AG04449 (cell line): ENCODE results near the gene FAM3A.

Experiments used
- CTCF ChIA-PET: fragments of 350-600 bp; formaldehyde crosslinking; extraction: SDS; loops from one replicate; lab custom pipeline; 2021; ENCODE audit warnings: antibody characterized with exemption; lab: Yijun Ruan, JAX
- POLR2A ChIA-PET: fragments of 400-600, 350-600 bp; formaldehyde crosslinking; extraction: SDS; loops from one replicate; lab custom pipeline; 2020; ENCODE audit warnings: antibody characterized with exemption, inconsistent platforms; lab: Yijun Ruan, JAX
- DNase-seq: peaks from one replicate; pipeline ENCODE4 v3.0.0-alpha.2; 2010; ENCODE audit warnings: low read depth, low spot score
- H3K4me3 ChIP-seq: 2 replicates; pipeline ENCODE4 v1.5.1; 2011; ENCODE audit warnings: low read depth, mild to moderate bottlenecking, control low read depth, low read length
- TF ChIP-seq, protein P1 (sequence below): IDR thresholded peaks from one replicate; pipeline ENCODE4 v1.5.1; 2011; ENCODE audit warnings: mild to moderate bottlenecking, moderate library complexity, low read length, control low read depth, inconsistent platforms; ENCODE audit not compliant: insufficient read depth; ENCODE audit errors: missing control alignments

The FAM3A gene

DNA sequence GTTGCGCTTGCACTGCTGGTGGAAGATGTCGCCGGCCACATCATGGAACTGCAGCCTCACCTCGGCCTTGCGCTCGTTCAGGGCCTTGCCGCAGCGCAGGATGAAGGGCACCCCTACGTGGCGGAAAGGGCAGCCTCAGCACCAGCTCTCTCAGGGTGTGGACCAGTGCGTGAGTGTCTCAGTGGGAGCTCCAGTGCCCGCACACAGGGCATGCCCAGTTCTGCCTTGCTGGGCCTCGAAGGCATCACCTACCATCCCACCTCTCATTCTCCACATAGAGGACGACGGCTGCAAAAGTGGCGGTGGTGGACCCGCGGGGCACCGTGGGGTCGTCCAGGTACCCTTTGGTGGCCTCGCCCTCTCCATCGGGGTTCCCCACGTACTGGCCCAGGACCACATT, 16.7 kb upstream of the FAM3A start:
- no peak for DNase-seq
- CTCF ChIA-PET, result interaction anchor here (0.6 to 1.6 kb wide), 6 partner anchors 9 to 224 kb away, joined by 3 to 4 read pairs (median 3); partner anchors contain the start of gene RPL10
- POLR2A ChIA-PET, result interaction anchor here (1.4 kb wide), 1 partner anchor 133 kb away, joined by 5 read pairs; no protein-coding TSS in a partner anchor
- H3K4me3 ChIP-seq, result no peak overlapping the region
- TF ChIP-seq, protein P1, sequence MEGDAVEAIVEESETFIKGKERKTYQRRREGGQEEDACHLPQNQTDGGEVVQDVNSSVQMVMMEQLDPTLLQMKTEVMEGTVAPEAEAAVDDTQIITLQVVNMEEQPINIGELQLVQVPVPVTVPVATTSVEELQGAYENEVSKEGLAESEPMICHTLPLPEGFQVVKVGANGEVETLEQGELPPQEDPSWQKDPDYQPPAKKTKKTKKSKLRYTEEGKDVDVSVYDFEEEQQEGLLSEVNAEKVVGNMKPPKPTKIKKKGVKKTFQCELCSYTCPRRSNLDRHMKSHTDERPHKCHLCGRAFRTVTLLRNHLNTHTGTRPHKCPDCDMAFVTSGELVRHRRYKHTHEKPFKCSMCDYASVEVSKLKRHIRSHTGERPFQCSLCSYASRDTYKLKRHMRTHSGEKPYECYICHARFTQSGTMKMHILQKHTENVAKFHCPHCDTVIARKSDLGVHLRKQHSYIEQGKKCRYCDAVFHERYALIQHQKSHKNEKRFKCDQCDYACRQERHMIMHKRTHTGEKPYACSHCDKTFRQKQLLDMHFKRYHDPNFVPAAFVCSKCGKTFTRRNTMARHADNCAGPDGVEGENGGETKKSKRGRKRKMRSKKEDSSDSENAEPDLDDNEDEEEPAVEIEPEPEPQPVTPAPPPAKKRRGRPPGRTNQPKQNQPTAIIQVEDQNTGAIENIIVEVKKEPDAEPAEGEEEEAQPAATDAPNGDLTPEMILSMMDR, result no peak

DNA sequence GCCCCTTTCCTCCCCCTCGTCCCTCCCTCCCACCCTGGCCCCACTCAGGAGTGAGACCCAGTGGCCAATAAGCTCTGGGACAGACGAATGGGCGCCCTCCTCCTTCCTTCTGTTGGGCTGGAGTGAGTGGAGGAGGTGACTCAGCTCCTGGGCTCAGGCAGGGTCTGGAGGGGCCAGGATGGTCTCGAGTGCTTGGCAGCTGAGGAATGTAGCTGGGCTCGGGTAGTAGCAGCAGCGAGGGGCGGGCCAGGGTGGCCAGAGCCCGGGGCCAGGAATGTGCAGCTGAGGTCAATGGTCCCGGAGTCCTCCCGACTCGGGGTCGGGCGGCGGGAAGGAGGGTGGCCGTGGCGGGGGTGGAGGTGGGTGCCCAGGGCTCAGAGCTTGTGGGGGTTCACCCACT, 15.6 kb upstream of the FAM3A start:
- POLR2A ChIA-PET, result interaction anchor here (1.4 kb wide), 1 partner anchor 132 kb away, joined by 5 read pairs; no protein-coding TSS in a partner anchor
- TF ChIP-seq, protein P1, result no peak
- DNase-seq, result no peak
- CTCF ChIA-PET, result interaction anchor here (0.5 to 1.0 kb wide), 4 partner anchors 8 to 133 kb away, joined by 3 to 5 read pairs (median 4); partner anchors contain the start of genes RPL10 and TAFAZZIN
- H3K4me3 ChIP-seq, result no peak overlapping the region

DNA sequence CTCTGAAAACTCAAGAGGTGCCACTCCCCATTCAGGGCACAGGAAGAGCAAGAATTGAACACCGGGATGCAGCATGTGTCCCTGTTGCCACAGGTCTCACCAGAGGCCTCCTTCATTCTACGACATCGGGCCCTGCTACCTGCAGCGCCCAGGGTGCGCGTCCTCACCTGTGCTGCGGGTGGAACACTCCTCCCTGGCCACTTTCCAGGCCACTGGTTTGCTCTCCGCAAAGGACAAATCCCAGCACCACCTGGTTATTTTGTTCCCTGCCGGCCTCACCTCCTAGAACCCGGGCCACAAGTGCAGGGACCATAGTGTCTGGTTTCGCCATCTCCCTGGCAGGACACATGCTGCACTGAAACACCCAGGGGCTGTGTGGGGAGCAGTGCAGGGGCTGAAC, 14.3 kb upstream of the FAM3A start:
- CTCF ChIA-PET, result interaction anchor here (2.1 kb wide), 1 partner anchor 131 kb away, joined by 7 read pairs; the partner anchor contains the start of gene RPL10
- TF ChIP-seq, protein P1, result no peak
- POLR2A ChIA-PET, result no interaction called here
- DNase-seq, result no peak
- no peak overlapping the region for H3K4me3 ChIP-seq

DNA sequence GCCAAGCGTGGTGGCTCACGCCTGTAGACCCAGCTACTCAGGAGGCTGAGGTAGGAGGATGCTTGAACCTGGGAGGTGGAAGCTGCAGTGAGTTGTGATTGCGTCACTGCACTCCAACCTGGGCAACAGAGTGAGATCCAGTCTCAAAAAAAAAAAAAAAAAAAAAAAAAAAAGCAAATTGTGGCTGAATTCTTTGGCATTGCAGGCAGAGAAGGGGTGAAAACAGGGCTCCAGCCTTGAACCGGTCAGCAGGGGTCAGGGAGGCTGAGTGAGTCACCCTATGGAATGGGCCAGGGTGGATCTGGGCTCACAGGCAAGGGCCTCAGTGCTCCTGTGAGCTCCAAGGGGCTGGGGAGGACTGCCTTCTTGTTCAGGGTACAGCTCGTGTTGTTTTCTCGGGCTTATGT, 13.2 kb upstream of the FAM3A start:
- ChIA-PET POLR2A (interaction anchor here (0.6 kb wide), 1 partner anchor 994 kb away, joined by 3 read pairs; no protein-coding TSS in a partner anchor), CTCF (interaction anchor here (2.1 kb wide), 1 partner anchor 130 kb away, joined by 7 read pairs; the partner anchor contains the start of gene RPL10)
- no peak overlapping the region for H3K4me3 ChIP-seq
- TF ChIP-seq, protein P1, result no peak
- no peak for DNase-seq

DNA sequence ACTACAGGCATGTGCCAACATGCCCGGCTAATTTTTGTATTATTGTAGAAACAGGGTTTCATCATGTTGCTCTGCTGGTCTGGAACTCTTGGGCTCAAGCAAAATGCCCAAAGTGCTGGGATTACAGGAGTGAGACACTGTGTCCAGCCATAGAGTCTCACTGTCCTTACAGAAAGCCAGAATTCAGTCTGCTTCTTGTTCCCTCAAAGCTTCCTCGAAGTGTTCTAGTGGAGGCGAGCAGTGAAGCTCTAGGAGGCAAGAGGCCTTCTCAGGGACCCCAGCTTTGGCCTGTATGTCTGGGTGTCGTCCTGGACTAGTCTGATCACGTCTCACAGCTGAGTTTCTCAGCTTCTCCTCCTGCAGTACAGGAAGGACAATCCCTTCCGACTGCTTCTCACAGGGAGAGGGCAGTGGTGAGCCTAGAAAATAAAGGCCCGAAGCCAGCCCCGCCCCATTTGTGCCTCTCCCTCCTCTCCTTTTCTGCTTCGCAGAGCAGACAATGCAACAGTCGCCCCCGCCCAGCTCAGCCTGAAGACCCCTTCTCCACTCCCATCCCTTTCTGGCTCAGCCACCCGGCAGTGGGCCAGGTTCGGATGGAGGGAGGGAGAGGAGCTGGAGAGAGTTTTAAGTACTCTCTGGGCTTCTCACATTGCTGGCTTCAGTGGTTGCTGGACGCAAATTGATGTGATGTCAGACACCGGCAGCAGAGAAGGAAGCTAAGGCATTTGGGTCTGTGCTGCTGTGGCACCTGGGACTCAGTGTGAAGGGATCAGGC, 11.1 kb upstream of the FAM3A start:
- ChIA-PET CTCF (interaction anchor here (0.7 to 1.8 kb wide), 23 partner anchors 10 to 220 kb away, joined by 3 to 20 read pairs (median 4); partner anchors contain the start of genes FAM3A, SLC10A3 and TAFAZZIN), POLR2A (interaction anchor here (0.8 to 1.3 kb wide), 4 partner anchors 12 to 156 kb away, joined by 3 to 8 read pairs (median 3); partner anchors contain the start of gene RPL10)
- peak overlapping the region; percentile 33 for H3K4me3 ChIP-seq
- DNase-seq, result no peak
- TF ChIP-seq, protein P1, result peak; percentile 60
